HT1080 (cell line): ENCODE measurements around the gene ABLIM3. TPM values are rescaled to one million over a fixed set of nuclear protein-coding genes. Genes with fewer than 3 reads are reported as not detected.
"Not testable (repeated sequence)": the region's sequence is repeated elsewhere in the genome, so short reads cannot be mapped to it uniquely, and the experiment has no call there.

Experiments
- DNase-seq: peaks from one replicate; pipeline ENCODE4 v3.0.0-alpha.2; 2015; ENCODE audit warnings: low read depth
- total RNA-seq: library from RNA; depleted of rRNA; stranded (reverse); fragments of >200 nt; shearing (Covaris generic); gene quantifications from 2 replicates; pipeline ENCODE4 v1.2.3, GENCODE V29; 2014

ABLIM3 gene
- total RNA-seq, 1 experiment from 2014 or later, result 30.4 TPM

DNA sequence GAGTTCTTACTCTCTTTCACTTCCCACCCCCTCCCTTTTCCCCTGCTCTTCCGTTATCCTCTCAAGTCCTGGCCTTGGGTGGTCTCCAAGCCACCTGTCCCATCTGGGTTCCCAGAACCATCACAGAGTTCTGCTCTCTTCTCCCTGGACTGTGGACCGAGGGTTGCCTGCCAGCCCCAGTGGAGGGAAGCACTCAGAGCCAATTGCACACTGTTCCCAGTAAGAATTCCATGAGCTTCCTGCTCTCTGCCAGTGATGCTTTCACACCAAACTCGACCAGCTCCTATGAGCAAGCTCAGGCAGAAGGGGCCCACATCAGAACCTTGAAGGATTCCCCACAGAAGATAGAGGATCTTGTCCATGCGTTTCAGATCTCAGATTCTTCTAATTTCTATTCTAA is 110.3 kb downstream of the ABLIM3 start:
- DNase-seq, result no peak

DNA sequence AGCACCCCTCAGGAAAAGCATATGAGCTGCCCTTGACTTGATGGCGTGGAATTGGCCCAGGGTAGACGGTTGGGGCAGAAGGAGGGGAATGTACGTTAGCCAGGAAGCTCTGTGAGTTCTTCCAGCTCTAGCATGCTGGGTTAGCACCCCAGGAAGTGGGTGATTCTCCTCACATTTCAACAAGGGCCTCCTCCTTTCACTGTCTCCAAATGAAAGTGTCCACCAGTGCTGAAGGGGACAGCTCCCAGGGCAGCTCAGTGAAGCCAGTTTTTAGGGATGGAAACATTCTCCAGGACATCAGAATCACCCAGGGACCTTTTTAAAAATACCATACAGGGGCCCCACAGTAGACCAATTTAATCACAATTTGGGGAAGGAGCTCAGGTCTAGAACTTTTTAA is 113.2 kb downstream of the ABLIM3 start:
- no peak for DNase-seq

DNA sequence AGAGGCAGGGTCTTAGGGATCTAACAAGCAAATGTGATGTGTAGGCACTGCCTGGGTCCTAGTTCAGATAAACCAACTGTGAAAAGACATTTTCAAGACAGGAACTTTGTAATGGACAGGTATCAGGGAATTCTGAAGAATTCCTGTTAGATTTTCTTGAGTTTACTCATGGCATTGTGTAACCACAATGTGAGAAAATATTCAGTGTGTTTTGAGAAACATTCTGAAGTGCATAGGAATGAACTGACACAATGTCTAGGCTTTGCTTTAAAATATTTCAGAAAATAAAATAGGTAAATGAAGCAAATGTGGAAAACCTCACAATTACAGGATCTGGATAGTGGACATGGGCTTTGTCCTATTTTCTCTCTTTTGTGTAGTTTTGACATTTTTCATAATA is 115.2 kb downstream of the ABLIM3 start:
- DNase-seq, result no peak

DNA sequence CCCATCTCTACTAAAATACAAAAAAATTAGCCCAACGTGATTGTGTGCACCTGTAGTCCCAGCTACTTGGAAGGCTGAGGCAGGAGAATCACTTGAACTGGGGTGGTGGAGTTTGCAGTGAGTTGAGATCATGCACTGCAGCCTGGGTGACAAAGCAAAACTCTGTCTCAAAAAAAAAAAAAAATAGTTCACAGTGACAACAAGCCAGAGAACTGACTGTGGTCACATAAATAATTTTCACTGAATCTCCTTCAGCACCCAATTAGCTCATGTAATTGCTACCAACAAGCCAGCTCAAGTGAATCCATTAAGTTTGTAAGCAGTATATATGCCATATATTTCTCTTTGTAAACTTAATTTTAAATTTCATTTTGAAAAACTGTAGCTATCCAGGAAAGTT is 115.8 kb downstream of the ABLIM3 start:
- no peak for DNase-seq

DNA sequence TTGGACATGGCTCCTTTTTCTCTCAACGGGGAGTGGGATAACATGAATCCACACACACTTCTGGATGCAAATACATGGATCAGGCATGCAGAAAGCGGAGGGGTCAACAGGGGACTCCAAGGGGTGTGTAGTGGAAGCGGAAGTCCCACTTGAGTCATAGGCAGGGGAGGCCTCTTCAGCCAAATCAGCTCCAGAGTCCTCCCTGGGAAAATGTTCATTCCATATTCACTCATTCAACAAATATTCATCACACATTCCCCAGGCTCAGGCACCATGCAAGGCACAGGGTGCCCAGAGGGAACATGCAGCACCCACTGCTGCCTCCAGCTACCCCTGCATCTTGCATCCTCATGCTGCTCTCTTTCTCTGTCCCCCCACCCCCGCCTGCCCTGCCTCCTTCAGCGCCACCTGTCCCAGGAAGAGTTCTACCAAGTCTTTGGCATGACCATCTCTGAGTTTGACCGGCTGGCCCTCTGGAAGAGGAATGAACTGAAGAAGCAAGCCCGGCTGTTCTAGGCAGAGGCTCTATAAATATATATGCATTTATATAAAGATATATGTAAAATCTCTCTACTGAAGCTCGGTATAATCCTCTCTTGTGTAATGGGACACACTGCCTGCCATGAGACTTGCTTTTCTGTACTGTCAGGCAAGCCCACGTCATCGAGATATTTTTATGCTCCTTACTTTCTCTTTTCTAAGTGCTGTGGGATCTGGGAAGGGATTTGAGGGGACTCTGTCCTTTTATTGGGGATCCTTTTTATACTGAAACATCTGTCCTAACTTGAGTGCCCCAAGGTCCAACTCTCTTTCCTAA is 116.8 kb downstream of the ABLIM3 start:
- peak; percentile 80 for DNase-seq

DNA sequence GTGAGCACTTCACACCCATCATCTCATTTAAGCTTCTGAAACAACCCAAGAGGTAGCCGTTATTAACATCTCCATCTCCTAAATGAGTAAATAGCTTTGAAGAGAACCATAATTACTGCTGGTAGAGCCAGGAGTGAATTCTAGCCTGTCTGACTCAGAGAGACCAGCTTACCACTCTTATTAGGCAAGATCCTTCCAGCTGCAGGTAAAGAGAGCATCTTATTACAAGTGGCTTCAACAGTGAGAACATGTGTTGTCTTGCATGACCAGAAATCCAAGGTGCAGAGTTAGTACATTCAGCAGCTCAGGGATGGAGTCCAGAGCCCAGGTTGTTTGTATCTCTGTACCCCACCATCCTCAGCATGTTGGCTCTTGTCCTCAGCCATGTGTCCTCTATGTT is 119.5 kb downstream of the ABLIM3 start:
- no peak for DNase-seq

DNA sequence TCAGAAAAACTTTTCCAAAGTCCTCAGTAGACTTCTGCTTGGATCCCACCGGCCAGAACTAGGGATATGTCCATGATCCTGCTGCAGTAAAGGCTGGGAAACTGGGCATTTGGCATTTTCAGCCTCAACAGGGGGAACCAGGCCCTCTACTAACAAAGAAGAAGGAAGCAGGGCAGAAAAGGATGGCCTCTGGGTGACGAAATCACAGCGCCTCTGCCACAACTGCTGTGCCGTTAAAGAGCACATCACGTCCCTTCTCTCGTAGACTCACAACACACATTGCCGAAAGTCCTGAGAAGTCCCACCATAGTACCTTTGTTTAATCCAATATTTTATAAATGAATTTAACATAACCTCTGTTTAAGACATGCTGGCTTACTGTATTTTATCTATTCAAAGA is 120.0 kb downstream of the ABLIM3 start:
- no peak for DNase-seq

DNA sequence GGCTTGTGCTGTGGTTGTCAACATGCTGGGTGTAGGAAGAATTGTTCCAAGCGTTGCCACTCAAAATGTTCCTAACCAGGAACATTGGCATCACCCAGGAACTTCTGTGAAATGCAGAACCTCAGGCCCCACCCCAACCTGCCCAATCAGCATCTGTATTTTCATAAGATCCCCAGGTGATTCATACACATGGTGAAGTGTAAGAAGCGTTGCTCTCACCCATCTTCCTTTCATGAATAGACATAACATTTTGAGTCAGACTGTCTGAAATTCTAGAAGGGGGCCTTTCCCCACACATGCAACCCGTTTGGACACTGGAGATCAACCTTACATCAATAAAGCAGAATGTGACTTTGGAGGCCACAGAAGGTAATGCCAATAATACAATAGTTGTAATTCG is 121.0 kb downstream of the ABLIM3 start:
- DNase-seq, result no peak

DNA sequence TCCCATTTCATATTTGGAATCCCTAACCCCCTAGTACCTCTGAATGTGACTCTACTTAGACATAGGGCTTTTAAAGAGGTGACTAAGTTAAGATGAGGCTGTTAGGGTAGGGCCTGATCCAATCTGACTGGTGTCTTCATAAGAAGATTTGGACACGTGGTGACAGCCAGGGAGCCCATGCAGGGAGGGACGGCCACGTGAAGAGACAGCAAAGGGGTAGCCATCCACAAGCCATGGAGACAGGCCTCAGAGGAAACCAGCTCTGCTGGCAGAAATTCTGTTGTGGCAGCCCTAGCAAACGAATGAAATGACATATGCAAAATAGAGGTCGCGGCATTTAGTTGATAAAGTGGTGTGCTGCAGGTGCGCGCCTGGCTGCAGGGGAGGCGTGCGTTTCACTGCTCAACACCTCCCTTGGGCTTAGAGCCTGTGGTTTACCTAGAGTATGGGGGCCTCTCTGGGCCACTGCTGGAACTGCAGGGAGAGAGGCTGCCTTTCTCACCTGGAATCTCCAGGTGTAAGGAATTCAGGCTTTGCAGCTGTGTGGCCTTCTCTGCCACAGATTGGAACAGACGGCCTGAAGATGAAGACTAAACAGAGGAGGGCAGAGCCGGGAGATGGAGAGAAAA is 123.3 kb downstream of the ABLIM3 start:
- DNase-seq, result no peak

DNA sequence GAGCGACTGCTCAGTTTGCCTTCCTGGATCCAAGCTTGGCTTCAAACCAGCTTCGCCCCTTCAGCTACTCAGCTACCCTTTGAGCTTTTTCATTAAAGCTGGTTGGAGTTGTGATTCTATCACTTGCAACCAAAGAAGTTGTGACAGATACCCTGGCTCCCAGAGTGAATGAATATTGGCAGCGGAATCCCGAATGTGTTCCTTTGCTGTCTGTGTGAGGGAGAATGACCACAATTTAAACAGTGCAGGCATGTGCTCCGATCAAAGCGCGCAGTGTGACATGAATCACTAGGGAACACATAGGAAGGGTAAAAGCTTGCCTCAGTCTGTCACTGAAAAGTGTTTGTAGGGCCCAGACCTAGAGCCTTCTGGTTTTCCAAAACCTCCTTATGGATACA is 123.8 kb downstream of the ABLIM3 start:
- DNase-seq, result no peak

DNA sequence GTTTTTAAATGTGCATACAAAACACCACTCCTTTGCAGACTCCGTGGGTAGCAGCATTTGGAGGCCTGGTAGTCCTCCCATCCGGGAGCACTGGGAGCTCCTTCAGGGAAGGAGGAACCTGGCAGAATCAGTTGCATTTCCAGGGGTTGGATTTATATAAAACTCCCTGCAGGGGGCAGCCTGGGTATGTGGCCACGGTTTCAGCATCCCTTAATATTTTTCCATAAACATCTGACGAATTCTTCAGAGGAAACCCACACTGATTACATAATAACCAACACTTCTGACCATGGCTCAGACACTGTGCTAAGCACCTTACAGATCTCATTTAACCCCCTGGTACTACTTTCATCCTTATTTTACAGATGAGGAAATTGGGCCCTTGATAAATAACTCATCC is 124.3 kb downstream of the ABLIM3 start:
- peak; percentile 68 for DNase-seq

DNA sequence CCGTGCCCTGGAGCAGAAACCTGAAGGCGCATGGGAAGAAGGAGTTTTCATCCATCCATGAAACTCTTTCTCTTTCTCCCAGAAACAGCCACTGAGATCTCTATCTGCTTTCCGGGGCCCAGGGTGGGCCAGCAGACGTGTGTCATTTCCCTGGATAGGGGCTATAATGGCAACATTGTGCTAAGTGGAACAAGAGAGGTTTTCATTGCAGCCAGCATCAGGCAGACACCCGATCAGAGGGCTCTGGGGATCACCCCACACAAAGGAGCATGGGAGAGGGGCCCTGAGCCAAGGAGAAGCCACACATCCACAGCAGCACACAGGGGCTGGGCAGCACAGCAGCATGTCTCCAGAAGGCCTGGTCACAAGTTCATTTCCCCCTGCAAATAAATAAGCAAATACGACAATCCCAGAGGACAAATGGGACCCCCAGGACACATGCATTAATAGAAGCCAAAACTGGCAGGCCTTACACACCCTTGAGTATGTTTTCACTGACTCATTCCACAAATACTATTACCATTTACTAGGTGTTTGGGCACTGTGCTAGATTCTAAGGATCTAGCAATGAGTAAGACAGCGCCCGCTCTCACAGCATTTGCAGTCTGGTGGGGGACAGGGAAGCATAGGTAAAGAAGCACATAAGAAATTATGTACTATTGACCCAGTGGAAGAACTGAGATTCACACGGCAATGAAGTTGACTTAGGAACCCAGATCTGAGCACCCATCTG is 126.1 kb downstream of the ABLIM3 start:
- DNase-seq, result no peak

DNA sequence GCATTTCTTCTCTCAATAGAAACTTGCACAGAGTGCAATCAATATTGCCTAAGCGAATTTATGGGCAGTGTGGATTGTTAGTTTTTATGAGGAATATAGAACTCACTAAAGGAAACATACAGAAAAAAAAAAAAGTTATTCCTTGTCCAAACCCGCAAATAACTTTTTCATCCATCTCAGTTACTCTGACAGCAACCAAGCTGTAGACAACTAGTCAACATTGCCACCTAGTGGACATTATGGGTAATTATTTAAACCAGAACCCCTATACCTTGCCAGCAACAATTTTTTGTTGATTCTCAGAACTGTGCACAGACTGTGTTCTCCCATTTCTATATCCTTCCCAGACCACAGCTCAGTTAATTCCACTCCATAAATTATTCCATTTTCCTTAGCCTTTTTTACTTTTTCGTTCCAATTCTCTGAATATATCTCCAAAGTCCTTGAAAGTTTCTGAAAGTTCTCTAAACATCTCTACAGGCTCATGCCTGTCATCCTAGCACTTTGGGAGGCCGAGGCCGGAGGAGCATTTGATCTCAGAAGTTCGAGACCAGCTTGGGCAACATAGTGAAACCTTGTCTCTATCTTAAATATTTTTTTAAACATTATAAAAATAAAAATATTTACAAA is 127.8 kb downstream of the ABLIM3 start:
- DNase-seq, result peak; percentile 68

DNA sequence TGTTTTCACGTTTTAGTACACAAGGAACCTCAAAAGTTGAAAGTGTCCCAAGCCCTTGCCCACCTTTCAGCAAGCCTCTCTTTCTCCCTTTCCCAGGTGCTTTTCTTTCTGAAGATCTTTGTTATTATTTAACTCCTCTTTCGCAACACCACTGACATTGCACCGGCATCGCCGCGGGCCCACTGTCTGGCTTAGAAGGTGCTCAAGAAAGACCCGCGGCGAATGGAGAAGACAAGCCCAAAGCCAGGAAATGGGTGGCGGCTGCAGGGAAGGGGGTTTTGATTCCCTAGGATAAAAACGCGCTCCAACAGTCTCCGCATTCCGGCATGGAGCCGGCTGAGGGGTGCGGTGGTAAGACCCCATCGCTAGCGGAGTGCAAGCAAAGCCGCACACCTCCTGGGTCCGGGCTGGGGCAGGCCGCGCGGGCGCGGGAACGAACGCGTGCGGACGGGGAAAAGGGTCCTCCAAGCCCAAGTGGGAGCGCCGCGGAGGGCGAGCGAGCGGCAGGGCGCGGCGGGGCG is 130.0 kb downstream of the ABLIM3 start:
- no peak for DNase-seq

DNA sequence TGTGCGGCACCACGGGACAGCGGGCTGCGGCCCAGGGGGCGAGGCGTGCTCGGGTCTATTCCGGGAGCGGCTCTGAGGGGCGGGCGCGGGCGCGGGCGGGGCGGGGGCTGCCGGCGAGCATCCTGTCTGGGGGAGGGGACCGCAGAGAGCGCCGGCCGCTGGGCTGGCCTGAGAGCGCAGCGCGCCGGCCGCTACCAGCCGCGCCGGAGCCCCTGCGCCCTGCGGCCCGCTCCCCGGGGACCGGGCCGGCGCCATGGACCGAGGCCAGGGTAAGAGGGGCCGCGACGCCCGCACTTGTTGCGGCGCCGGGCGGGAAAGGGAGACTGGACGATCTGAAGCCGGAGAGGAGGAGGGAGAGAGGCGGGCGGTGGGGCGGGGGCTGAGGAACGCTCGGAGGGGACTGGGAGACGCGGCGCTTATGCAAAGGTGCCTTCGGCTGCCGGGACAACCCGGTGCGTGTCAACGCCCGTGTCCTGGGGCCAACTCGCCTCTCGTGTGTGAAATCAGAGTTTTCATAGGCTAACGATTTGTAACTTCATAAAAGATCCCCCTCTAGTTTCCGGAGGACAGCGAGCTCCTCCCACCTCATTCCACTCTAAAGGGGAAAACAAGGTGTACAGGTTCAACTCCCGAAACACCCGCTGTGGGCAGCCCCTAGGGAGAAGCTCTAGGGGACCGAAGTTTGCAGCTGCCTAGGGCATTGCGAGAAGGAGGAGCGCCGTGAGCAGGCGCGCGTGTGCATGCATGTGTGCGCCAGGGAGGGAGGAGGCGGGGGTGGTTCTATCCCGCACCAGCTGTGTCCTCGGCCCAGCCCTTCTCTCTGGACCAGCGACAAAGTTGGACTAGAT is 130.6 kb downstream of the ABLIM3 start, which contains the start of gene AFAP1L1:
AFAP1L1 (plus strand) TSS at position 144 of the 848 bp plus-strand sequence; CDS start at position 254, 110 bp downstream.
- no peak for DNase-seq

DNA sequence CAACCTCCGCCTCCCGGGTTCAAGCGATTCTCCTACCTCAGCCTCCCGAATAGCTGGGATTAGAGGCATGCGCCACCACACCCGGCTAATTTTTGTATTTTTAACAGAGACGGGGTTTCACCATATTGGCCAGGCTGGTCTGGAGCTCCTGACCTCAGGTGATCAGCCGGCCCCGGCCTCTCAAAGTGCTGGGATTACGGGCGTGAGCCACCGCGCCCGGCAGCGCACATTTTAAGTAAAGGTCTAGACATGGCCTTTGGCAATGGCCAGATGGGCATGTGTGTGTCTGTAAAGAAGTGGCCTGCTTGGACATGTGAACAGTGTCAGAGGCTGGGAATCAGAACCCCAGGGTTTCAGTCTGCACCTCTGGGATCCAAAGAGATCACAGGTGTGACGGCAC is 131.5 kb downstream of the ABLIM3 start:
- not testable (repeated sequence) for DNase-seq

DNA sequence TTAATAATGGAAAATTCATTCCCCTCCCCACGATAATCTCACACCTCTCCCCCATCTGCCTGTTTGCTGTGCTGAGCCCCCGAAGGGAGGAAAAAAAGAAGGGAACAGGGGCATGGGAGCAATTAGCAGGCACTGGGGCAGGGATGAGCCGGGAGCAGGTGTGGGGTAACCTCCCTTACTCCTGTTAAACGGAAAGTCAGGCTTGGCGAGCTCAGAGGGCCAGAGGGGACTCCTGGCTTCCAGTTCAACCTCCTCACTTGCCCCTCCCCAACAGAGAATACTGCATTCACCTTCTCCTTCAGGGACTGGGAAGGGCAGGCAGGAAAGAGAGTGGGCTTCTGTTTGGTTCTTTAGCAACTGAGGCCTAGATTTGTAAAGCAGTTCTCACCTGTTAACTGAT is 131.9 kb downstream of the ABLIM3 start:
- no peak for DNase-seq

DNA sequence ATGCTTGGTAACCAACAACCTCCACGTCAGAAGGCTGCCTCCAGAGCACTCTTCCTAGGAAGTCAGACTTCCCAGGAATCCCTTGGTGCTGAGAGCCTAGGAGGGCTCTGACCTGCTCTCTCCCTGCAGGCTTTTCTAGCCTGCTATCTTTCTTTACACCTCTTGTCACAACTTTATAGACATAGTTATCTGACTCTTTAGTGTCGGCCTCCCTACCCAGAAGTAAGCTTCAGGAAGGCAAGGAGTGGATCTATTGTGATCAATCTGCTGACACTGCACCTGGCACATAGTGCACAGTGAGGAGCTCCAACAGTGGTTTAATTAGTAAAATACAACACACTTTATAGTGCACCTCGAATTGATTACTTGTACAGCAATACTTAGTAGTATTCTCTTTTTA is 132.7 kb downstream of the ABLIM3 start:
- DNase-seq, result no peak

DNA sequence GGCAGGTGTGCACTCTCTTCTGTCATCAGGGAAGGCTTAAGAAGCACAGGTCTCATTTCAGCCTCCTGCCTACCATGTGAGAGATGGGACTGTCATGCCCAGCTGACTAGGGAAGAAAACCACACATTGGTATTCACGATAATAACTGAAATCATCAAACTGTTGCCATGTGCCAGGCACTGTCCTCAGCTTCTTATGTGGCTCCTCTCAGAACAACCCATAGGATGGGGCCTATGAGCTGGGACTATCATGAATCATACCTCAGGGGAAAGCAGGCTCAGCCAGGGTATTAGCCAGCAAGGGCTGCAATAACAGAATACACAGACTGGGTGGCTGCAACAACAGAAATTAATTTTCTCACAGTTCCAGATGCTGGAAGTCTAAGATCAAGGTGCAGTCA is 133.6 kb downstream of the ABLIM3 start:
- DNase-seq, result no peak

DNA sequence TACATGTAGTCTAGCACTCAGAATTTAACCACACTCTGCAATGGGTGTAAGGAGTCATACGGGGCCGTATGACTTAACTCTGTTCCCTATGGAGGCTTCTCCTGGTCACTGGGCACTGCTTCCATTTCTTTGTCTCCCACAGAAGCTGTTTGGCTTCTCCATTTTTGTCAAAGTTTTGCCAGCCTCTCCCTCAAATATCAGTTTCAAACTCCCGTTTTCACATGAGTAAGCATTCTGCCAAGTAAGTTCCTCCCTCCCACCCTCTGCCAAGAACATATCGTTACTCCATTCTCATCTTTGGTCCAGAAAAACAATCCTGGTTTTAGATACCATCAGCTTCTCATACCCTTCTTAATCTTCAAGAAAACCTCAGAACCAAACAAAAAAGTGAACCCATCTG is 136.5 kb downstream of the ABLIM3 start:
- no peak for DNase-seq
